Lower lobe of right lung (tissue), 2 donors: ENCODE data around the gene PALLD. TPM values are rescaled to one million over a fixed set of nuclear protein-coding genes. Genes with fewer than 3 reads are reported as not detected.
A peak's percentile ranks its signal among the peaks of the same experiment; 100 is the strongest.

Experiments
- ATAC-seq, 2 donors: fragments of 200-7000 bp; cut with Tn5 transposase; one replicate each; pipeline ENCODE4 v1.9.1; 2020 to 2022; ENCODE audit warnings: mild to moderate bottlenecking in 2 of 2, moderate library complexity in 2 of 2
- DNase-seq: peaks from one replicate; pipeline ENCODE4 v3.0.0-alpha.2; 2020
- H3K27ac ChIP-seq: fragments of 200-600 bp; one replicate; pipeline ENCODE4 v1.8.0; 2022
- H3K27me3 ChIP-seq: fragments of 200-600 bp; one replicate; pipeline ENCODE4 v1.8.0; 2022; ENCODE audit warnings: low read depth
- H3K36me3 ChIP-seq: fragments of 200-600 bp; one replicate; pipeline ENCODE4 v1.8.0; 2022; ENCODE audit warnings: mild to moderate bottlenecking
- H3K4me1 ChIP-seq: fragments of 200-600 bp; one replicate; pipeline ENCODE4 v1.8.0; 2022
- H3K4me3 ChIP-seq: fragments of 200-600 bp; one replicate; pipeline ENCODE4 v1.8.0; 2022; ENCODE audit warnings: mild to moderate bottlenecking
- H3K9me3 ChIP-seq: fragments of 200-600 bp; one replicate; pipeline ENCODE4 v1.8.0; 2022
- intact Hi-C: fragments of 100-400 bp; cut with DNase I; formaldehyde crosslinking; loops from one replicate; pipeline ENCODE4 v1.11.0; 2022
- total RNA-seq: library from RNA; stranded (reverse); fragmentation: NEBNext Ultra II Directional; extraction: Animal tissue kit (Norgen Biotek cat#: 25700); gene quantifications from one replicate; pipeline ENCODE4 v1.2.1, GENCODE V29; 2021
- TF ChIP-seq, protein P1 (sequence below): fragments of 200-600 bp; IDR thresholded peaks from one replicate; pipeline ENCODE4 v1.8.0; 2022; ENCODE audit warnings: antibody characterized with exemption, mild to moderate bottlenecking
- donor health status: DM: no; HTN: yes; CAD: no; lungs with severe emphysema.

Gene PALLD
- total RNA-seq, 1 donor from 2014 or later, result 91.9 TPM

DNA sequence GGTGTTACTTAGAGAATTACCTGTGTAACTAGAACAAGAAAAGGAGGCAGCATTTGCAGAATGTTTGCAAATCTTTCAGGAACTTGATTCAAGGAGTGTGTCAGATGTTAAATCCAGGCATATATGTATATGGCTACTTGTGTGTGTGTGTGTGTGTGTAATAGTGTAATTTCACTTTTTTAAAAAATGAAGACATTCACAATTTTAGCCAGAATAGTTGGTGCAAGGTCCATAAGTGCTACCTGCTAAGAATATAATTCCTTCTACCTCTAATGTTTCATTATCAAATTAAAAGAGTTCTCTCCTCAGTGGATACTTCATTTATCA lies 158.0 kb downstream of the PALLD start:
- no peak for ATAC-seq
- no peak overlapping the region for H3K27ac ChIP-seq
- H3K9me3 ChIP-seq, result no peaks in the 10 kb centered on the region
- intact Hi-C loops, result no loop called here
- no peaks in the 10 kb centered on the region for H3K4me1 ChIP-seq
- no peak overlapping the region for H3K4me3 ChIP-seq
- no peak for DNase-seq
- TF ChIP-seq, protein P1, sequence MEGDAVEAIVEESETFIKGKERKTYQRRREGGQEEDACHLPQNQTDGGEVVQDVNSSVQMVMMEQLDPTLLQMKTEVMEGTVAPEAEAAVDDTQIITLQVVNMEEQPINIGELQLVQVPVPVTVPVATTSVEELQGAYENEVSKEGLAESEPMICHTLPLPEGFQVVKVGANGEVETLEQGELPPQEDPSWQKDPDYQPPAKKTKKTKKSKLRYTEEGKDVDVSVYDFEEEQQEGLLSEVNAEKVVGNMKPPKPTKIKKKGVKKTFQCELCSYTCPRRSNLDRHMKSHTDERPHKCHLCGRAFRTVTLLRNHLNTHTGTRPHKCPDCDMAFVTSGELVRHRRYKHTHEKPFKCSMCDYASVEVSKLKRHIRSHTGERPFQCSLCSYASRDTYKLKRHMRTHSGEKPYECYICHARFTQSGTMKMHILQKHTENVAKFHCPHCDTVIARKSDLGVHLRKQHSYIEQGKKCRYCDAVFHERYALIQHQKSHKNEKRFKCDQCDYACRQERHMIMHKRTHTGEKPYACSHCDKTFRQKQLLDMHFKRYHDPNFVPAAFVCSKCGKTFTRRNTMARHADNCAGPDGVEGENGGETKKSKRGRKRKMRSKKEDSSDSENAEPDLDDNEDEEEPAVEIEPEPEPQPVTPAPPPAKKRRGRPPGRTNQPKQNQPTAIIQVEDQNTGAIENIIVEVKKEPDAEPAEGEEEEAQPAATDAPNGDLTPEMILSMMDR, result no peak
- H3K27me3 ChIP-seq, result no peaks in the 10 kb centered on the region
- no peaks in the 10 kb centered on the region for H3K36me3 ChIP-seq

DNA sequence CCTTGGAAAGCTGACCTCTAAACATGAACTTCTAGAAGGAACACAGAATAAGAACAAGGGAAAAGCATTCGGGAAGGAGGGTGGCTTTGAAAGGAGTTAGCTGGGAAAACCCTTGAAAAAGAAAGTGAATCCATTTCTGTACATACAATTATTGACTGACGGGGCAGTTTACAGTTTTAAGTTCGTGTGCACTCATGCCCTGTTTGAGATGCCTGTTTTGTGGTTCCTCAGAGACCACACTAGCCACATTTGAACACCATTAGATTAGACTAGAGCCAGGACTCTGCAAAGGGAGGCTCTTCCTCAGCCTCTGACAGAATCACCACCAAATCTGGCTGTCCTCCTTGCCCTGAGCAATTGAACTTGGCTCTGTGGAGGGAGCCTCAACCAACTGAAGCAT lies 158.3 kb downstream of the PALLD start:
- H3K36me3 ChIP-seq, result no peaks in the 10 kb centered on the region
- no peaks in the 10 kb centered on the region for H3K27me3 ChIP-seq
- H3K4me1 ChIP-seq, result no peaks in the 10 kb centered on the region
- DNase-seq, result no peak
- no peak overlapping the region for H3K27ac ChIP-seq
- TF ChIP-seq, protein P1, result no peak
- no peak overlapping the region for H3K4me3 ChIP-seq
- no peaks in the 10 kb centered on the region for H3K9me3 ChIP-seq
- peak in 1 of 2 donors; percentile 29 for ATAC-seq
- intact Hi-C loops, result no loop called here

DNA sequence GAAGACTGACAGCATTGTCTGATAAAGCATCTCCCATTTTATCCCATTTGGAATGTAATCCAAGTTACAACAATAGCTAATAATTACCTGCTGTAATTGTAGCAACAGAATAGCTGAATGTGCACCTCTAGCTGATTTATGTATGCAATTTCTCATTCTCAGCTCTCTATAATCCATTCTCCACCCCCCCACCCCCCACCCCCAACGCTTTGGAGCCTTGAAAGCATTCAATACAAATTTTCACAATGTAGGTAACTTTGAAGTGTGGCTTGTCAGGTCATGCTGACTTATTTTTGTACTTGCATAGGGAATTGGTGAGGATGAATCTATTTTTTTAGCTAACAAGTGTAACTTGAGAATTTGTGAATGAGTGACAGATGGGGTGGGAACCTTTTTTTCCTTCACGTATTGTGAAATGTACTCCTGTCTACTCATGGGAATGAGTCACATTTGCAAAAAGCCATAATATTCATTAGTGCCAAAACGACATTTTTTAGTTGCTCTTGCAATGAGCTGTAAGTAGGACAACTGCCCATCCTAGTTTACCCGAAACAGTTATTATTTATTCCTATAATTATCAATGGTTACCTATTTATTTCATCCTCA lies 159.3 kb downstream of the PALLD start:
- Histone ChIP-seq H3K4me1 (no peaks in the 10 kb centered on the region), H3K9me3 (no peaks in the 10 kb centered on the region), H3K27me3 (no peaks in the 10 kb centered on the region), H3K27ac (no peak overlapping the region), H3K36me3 (no peaks in the 10 kb centered on the region), H3K4me3 (no peak overlapping the region)
- DNase-seq, result no peak
- ATAC-seq, result no peak
- intact Hi-C loops, result no loop called here
- TF ChIP-seq, protein P1, result no peak

DNA sequence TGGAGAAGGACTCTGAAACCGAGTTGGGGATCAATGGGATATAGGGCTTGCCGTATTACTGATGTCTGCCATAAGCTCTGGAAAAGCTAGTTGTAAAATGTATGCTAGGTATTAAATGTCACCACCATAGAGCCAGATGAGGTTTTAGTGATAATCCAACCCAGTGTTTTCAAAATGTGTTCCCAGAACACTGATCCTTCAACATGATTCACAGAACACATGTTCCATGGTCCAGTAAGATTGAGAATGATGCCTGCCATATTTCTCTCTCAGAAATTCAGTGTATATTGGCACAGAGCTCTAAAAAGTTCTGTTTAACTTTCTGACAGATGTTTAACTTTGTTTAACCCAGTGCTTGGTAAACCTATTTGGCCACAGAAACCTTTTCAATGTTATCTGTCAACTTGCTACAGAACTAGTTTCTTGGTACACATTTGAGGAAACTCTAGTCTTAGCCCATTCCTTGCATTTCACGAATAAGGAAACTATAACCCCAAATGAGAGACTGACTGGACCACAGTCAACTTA lies 160.2 kb downstream of the PALLD start:
- no peaks in the 10 kb centered on the region for H3K36me3 ChIP-seq
- H3K27ac ChIP-seq, result no peak overlapping the region
- TF ChIP-seq, protein P1, result no peak
- ATAC-seq (no peak), DNase-seq (no peak)
- H3K4me3 ChIP-seq, result no peak overlapping the region
- no peaks in the 10 kb centered on the region for H3K27me3 ChIP-seq
- no peaks in the 10 kb centered on the region for H3K4me1 ChIP-seq
- H3K9me3 ChIP-seq, result no peaks in the 10 kb centered on the region
- intact Hi-C loops, result no loop called here

DNA sequence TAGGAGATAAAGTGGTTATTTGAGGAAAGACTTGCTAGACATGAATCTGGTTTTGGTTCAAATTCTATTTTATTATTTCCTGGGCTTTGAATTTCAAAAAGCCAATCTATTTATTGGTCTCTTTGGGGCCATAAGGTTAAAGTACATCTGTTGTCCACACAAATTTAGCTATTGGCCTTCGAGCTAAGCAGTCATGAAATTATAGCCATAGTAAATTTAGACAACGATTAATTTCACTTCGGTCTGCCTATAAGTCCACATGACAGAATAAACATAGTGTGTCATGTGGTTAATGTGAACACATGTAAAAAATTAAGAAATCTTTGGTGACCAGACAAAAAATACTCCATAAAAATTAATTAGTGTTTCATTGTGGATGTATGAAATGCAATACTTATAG lies 161.9 kb downstream of the PALLD start:
- Histone ChIP-seq H3K4me1 (no peaks in the 10 kb centered on the region), H3K36me3 (no peaks in the 10 kb centered on the region), H3K4me3 (no peak overlapping the region), H3K27ac (no peak overlapping the region), H3K27me3 (no peaks in the 10 kb centered on the region), H3K9me3 (no peaks in the 10 kb centered on the region)
- TF ChIP-seq, protein P1, result no peak
- ATAC-seq (no peak), DNase-seq (no peak)
- intact Hi-C loops, result no loop called here
